HG02840 (cell line): ENCODE measurements around the gene PARD3B.
A peak's percentile ranks its signal among the peaks of the same experiment; 100 is the strongest.

Experiments
- ATAC-seq: cut with Tn5 transposase; IDR thresholded peaks from one replicate; pipeline ENCODE4 v1.9.1; 2021; ENCODE audit warnings: mild to moderate bottlenecking, moderate library complexity, moderate number of reproducible peaks; ENCODE audit not compliant: unreplicated experiment, low FRiP score

The PARD3B gene

DNA sequence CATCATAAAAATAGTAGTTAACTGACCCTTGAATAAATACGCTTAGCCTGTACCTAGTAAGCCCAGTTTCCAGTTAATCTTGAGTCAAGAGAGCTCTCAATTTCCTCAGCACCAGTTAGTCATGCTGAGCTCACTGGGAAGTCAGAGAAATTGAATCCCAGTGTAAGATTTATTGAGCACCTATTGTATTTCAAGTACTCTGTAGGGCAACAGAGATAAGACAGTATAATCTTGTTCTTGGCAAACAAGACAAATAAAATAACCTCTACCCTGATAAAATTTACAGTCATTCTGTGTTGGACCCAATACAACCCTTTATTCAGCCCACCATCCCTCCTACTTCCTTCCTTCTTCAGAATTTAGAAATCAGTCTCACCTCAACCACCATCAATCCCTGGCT is 1065.2 kb downstream of the PARD3B start:
- no peak for ATAC-seq

- no peak for ATAC-seq
Observed at GRCh38 chr2:205612636-205613035, 1067.4 kb downstream of the PARD3B start.

- ATAC-seq, result no peak
Observed at GRCh38 chr2:205613970-205614559, 1068.8 kb downstream of the PARD3B start.

- ATAC-seq, result no peak
Observed at GRCh38 chr2:205614965-205615364, 1069.7 kb downstream of the PARD3B start.

GRCh38 chr2:205617905-205618304 is 1072.6 kb downstream of the PARD3B start:
- ATAC-seq, result no peak

DNA sequence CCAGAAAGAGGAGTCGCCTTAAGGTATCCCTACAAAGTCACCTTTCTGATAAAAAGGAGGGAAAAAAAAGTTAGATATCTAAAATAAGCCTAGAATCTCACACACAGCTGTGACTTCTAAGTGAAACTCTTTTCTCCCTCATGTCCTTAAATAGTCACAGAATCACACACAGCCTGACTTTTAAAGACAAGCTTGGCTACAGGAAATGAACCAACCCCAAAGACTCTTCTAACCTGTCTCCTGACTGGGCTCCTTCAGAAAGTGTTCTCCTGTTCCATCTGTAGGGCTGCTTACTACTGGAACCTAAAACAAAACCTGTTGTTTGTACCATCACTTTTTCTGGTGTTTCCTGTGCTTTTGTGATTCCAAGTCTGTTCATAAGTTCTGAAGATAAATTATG is 1074.3 kb downstream of the PARD3B start:
- ATAC-seq, result no peak

- no peak for ATAC-seq
Observed at GRCh38 chr2:205627085-205627484, 1081.8 kb downstream of the PARD3B start.

- ATAC-seq, result no peak
Observed at GRCh38 chr2:205628422-205628821, 1083.1 kb downstream of the PARD3B start.

GRCh38 chr2:205629091-205629776 is 1084.0 kb downstream of the PARD3B start:
- no peak for ATAC-seq

- no peak for ATAC-seq
Observed at GRCh38 chr2:205633994-205634393, 1088.7 kb downstream of the PARD3B start.

- ATAC-seq, result no peak
Observed at GRCh38 chr2:205636549-205637319, 1091.5 kb downstream of the PARD3B start.

GRCh38 chr2:205637320-205637602 is 1092.0 kb downstream of the PARD3B start:
- no peak for ATAC-seq

DNA sequence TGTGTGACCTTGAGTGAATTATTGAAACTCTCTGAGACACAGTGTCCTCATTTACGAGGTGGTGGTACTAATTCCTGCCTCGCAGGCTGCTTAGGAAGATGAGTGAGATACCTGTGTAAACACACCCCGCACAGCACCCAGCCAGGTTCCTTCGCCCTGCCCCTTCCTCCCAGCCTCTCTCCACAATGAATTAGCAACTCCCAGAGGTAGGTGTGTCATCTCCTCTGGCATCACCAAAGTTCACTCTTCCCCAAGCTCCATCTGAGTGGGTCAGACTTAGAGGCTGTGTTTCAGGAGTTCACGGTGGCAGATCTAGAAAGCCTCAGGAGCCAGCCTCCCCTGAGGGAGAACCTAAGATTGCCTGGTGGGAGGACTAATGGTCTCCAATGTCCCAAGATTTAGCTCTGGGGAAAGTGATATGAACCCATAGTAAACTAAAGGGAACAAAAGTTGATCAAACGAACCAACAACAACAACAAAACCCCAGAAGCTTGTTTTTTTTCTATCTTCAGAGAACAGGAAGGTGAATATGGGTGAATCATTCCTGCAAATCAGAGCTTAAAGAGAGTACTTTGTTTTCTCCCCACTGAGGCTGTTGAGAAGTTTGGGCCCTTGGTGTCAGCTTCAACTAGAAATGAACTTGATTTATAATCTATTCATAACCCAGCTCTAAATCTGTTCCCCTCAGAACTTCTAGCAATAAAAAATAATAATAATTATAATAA is 1092.7 kb downstream of the PARD3B start:
- ATAC-seq, result no peak

- no peak for ATAC-seq
Observed at GRCh38 chr2:205640716-205641115, 1095.4 kb downstream of the PARD3B start.

DNA sequence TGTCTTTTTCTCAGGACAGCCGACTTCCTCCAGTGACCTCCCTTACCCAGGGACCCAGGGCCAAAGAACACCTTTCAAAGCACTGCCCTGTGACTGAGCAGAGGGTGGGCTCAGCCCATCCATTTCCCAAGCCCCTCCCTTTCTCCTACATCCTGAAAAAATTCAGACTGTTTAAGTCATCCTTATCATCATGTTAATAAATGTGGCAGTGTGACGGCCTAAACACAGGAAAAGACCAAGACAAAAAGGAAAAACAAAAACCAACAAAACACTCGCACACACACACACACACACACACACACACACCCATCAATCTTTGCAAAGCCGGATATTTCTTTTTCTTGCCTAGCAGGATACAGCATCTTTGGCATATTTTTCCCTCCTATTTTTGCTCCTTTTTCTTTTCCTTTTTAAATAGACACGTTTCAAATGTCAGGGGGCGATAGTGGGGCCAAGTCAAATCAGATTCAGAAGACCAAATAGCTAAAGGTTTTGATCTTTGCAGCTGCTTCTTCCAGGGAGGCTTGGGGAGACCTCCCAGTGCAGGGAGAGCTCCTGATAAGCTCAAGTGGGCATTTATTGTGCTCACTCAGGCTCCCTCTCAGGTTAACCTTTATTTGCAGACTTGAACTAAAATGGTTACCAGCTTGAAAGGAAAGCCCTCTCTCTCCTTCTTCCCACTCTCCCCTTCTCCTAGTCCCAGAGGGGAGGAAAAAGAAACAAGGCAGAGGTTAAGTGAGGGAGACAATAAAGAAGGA is 1097.5 kb downstream of the PARD3B start:
- no peak for ATAC-seq

- no peak for ATAC-seq
Observed at GRCh38 chr2:205643391-205643885, 1098.2 kb downstream of the PARD3B start.

GRCh38 chr2:205644018-205644417 is 1098.7 kb downstream of the PARD3B start:
- ATAC-seq, result no peak

- peak; percentile 99 for ATAC-seq
Observed at GRCh38 chr2:205646680-205647079, 1101.4 kb downstream of the PARD3B start.

DNA sequence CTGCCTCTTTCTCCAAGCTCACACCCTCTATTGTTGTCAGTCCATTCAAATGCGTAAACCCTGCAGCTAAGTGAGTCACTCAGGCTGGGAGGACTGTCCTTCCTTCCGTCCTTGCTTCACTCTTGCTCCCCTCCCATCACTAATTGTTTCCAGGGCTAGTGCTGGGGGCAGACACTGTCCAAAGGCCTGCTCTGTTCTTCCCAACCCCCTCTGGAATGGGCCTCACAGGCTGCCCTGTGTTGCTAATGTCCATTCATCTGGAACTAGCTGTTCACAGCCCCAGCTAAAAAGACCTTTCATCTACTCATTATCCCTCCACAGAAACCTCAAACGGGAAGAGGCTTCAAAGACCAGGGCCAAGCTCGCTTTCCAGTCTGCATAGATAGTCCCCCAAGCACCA is 1105.2 kb downstream of the PARD3B start:
- ATAC-seq, result no peak

- no peak for ATAC-seq
Observed at GRCh38 chr2:205650931-205651330, 1105.7 kb downstream of the PARD3B start.
